Sigmoid colon (tissue), 3 donors: Measurements from ENCODE around the gene GLI3.

Experiments
- CTCF ChIP-seq, 4 experiments: fragments of 450-650 bp in 3 of 4; fragments of 200-600 bp in 1 of 4; IDR thresholded peaks; one replicate each; pipeline ENCODE4 v1.5.1; 2016 to 2019; ENCODE audit warnings: antibody characterized with exemption in 4 of 4, mild to moderate bottlenecking in 3 of 4, moderate library complexity in 2 of 4
- POLR2A ChIP-seq, 2 donors: fragments of 450-650 bp; IDR thresholded peaks; one replicate each; pipeline ENCODE4 v1.6.1; 2016; ENCODE audit warnings: antibody characterized with exemption in 2 of 2, mild to moderate bottlenecking in 2 of 2, moderate library complexity in 2 of 2

GRCh38 chr7:41995632-41996271 is 241.3 kb downstream of the GLI3 start:
- TF ChIP-seq CTCF (IDR thresholded peaks at IDR 0.05): no peak
- TF ChIP-seq POLR2A (IDR thresholded peaks at IDR 0.05): no peak
